ENCODE data around the gene INSYN2B. TPM values are rescaled to one million over a fixed set of nuclear protein-coding genes. Genes with fewer than 3 reads are reported as not detected.

Gene INSYN2B
- total RNA-seq, 1 experiment from 2014 or later, result 10.8 TPM

- Histone ChIP-seq H3K36me3 (ENCODE audit: insufficient read depth, low read length, poor library complexity, severe bottlenecking) (no peaks in the 10 kb centered on the region), H3K4me1 (ENCODE audit: insufficient read depth, low read length, poor library complexity, severe bottlenecking) (peaks cover 24% of the 10 kb centered on the region), H3K4me3 (ENCODE audit: low read depth, low read length, poor library complexity, severe bottlenecking) (no peak overlapping the region), H3K27ac (ENCODE audit: low read depth, low read length, poor library complexity, severe bottlenecking) (no peak overlapping the region), H3K9me3 (ENCODE audit: low read depth, low read length, poor library complexity, severe bottlenecking) (no peaks in the 10 kb centered on the region), H3K27me3 (replicated peaks; ENCODE audit: insufficient read depth, low read depth, low read length, poor library complexity) (no peaks in the 10 kb centered on the region)
- POLR2A ChIA-PET (ENCODE audit: low non-redundant PET), result no interaction called here
- no TSS peak for BruUV-seq (replicated peaks)
- DNase-seq (ENCODE audit: low spot score), result no peak
- CTCF ChIA-PET, result no interaction called here
- intact Hi-C loops (cut with micrococcal nuclease; ENCODE audit: unreplicated experiment), result no loop called here
- TF ChIP-seq EZH2 (IDR thresholded peaks at IDR 0.05; ENCODE audit: borderline replicate concordance, low read depth, low read length, poor library complexity, severe bottlenecking) (no peak), CTCF (conservative IDR thresholded peaks at IDR 0.05; ENCODE audit: low read depth, low read length) (no peak)
Measured at GRCh38 chr5:170006021-170006420, 25.7 kb upstream of the INSYN2B start.

GRCh38 chr5:170000155-170000554 lies 19.9 kb upstream of the INSYN2B start:
- intact Hi-C loops (cut with micrococcal nuclease; ENCODE audit: unreplicated experiment), result no loop called here
- no peak for DNase-seq (ENCODE audit: low spot score)
- Histone ChIP-seq H3K27me3 (replicated peaks; ENCODE audit: insufficient read depth, low read depth, low read length, poor library complexity) (no peaks in the 10 kb centered on the region), H3K27ac (ENCODE audit: low read depth, low read length, poor library complexity, severe bottlenecking) (no peak overlapping the region), H3K4me1 (ENCODE audit: insufficient read depth, low read length, poor library complexity, severe bottlenecking) (peaks cover 8% of the 10 kb centered on the region), H3K9me3 (ENCODE audit: low read depth, low read length, poor library complexity, severe bottlenecking) (no peaks in the 10 kb centered on the region), H3K4me3 (ENCODE audit: low read depth, low read length, poor library complexity, severe bottlenecking) (no peak overlapping the region), H3K36me3 (ENCODE audit: insufficient read depth, low read length, poor library complexity, severe bottlenecking) (no peaks in the 10 kb centered on the region)
- BruUV-seq (replicated peaks), result no TSS peak
- TF ChIP-seq CTCF (conservative IDR thresholded peaks at IDR 0.05; ENCODE audit: low read depth, low read length), result no peak
- CTCF ChIA-PET, result interaction anchor here (0.6 kb wide), 1 partner anchor 236 kb away, joined by 3 read pairs; no protein-coding TSS in a partner anchor
- POLR2A ChIA-PET (ENCODE audit: low non-redundant PET), result no interaction called here

- ChIA-PET CTCF (interaction anchor here (0.6 kb wide), 1 partner anchor 235 kb away, joined by 3 read pairs; no protein-coding TSS in a partner anchor), POLR2A (ENCODE audit: low non-redundant PET) (no interaction called here)
- Histone ChIP-seq H3K4me3 (ENCODE audit: low read depth, low read length, poor library complexity, severe bottlenecking) (no peak overlapping the region), H3K36me3 (ENCODE audit: insufficient read depth, low read length, poor library complexity, severe bottlenecking) (no peaks in the 10 kb centered on the region), H3K4me1 (ENCODE audit: insufficient read depth, low read length, poor library complexity, severe bottlenecking) (peaks cover 8% of the 10 kb centered on the region), H3K27ac (ENCODE audit: low read depth, low read length, poor library complexity, severe bottlenecking) (no peak overlapping the region), H3K27me3 (replicated peaks; ENCODE audit: insufficient read depth, low read depth, low read length, poor library complexity) (no peaks in the 10 kb centered on the region), H3K9me3 (ENCODE audit: low read depth, low read length, poor library complexity, severe bottlenecking) (no peaks in the 10 kb centered on the region)
- DNase-seq (ENCODE audit: low spot score), result no peak
- BruUV-seq (replicated peaks), result no TSS peak
- TF ChIP-seq CTCF (conservative IDR thresholded peaks at IDR 0.05; ENCODE audit: low read depth, low read length), result no peak
- TF ChIP-seq EZH2 (IDR thresholded peaks at IDR 0.05; ENCODE audit: borderline replicate concordance, low read depth, low read length, poor library complexity, severe bottlenecking), result no peak
- intact Hi-C loops (cut with micrococcal nuclease; ENCODE audit: unreplicated experiment), result no loop called here
Measured at GRCh38 chr5:169999621-170000020, 19.3 kb upstream of the INSYN2B start.

Measured in A673 (cell line).